HG02943 (cell line): Measurements from ENCODE around the gene CTAGE15.
A peak's percentile ranks its signal among the peaks of the same experiment; 100 is the strongest.
"Not testable (repeated sequence)": the region's sequence is repeated elsewhere in the genome, so short reads cannot be mapped to it uniquely, and the experiment has no call there.

Experiments
- ATAC-seq: cut with Tn5 transposase; IDR thresholded peaks from one replicate; pipeline ENCODE4 v1.9.1; 2021; ENCODE audit warnings: mild to moderate bottlenecking, low read depth, moderate library complexity; ENCODE audit not compliant: unreplicated experiment

The CTAGE15 gene, protein sequence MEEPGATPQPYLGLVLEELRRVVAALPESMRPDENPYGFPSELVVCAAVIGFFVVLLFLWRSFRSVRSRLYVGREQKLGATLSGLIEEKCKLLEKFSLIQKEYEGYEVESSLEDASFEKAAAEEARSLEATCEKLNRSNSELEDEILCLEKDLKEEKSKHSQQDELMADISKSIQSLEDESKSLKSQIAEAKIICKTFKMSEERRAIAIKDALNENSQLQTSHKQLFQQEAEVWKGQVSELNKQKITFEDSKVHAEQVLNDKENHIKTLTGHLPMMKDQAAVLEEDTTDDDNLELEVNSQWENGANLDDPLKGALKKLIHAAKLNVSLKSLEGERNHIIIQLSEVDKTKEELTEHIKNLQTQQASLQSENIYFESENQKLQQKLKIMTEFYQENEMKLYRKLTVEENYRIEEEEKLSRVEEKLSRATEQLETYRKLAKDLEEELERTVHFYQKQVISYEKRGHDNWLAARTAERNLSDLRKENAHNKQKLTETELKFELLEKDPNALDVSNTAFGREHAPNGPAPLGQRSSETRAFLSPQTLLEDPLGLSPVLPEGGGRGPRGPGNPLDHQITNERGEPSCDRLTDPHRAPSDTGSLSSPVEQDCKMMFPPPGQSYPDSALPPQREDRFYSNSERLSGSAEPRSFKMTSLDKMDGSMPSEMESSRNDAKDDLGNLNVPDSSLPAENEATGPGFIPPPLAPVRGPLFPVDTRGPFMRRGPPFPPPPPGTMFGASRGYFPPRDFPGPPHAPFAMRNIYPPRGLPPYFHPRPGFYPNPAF

DNA sequence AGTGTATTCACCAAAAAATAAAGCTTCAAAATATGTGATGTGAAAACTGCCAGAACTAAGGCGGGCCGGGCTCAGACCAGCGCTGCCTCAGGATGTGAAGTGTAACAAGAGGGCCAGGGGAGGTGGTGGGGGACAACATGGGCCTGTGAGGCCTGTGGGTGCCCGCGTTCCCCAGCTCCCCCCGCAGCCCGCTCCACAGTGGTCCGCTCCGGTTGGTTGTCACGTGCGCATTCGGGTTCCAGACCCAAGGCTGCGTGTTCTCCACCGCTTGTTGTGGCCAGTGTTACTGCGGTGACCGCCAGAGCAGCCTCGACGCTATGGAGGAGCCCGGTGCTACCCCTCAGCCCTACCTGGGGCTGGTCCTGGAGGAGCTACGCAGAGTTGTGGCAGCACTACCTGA is at the start of gene CTAGE15:
Gene CTAGE15, plus strand, starts transcription at position 301 of the 400 bp plus-strand sequence. Its CDS starts 17 bp downstream, at position 318.
- ATAC-seq = not testable (repeated sequence)

DNA sequence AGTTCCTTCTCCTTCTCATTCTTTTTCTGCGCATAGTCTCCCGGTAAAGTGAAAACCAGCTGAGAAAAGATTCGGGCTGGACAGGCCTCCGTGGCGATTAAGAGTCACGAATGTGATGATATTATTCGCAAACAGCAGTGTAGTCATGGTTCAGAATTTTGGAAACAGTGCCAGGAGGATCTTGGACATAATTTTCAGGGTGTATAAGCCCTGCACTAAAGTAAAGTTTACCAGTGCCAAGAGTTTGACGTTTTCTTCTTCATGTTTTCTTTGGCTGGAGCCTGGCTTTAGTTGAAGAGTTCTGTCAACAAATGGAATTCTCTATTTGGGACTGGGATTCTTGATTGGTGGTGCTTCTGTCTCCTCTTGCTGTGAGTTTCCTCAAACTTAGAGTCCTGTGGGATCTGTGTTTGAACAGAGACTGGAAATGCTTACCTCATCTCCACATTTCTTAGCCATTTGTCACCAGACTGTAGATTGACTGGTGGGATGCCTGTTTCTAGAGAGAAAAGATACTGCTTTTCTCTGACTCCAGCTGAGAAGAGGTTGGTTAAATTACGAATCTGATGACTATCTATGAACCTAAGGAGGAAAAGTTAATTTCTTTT is 49.2 kb upstream of the CTAGE15 start:
- ATAC-seq = not testable (repeated sequence)

DNA sequence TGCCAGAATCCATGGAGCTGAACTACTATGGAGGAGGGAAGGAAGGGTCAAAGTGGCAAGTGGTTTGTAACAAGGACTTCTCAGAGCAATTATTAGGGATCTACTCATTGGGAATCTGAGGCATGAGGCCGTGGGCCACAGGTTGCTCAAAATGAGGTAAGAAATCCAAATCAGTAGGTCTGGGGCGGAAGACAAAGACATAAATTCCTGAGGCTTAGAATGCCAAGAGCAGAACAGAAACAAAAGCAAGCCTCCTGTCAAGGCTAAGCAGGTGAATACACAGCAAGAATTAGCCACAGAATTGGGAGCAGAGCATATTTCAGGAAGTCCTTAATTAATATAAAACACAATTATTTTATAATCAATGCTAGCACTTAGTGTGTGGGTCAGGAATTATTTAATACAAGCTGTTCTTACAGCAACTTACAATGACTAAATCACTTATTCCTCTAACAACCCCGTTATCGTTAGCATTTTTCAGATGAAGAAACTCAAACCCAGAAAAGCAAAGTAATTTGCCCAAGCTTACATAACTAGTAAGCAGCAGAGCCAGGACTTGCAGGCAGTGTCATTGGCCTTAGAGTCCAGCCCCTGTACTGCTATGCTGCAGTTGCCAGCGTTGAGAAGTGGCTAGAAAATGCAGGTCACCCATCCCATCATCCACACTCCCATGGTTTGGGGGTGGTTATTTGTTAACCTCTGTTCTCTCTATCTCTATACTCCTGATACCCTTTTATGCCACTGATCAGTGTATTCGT is 40.3 kb upstream of the CTAGE15 start:
- not testable (repeated sequence) for ATAC-seq

DNA sequence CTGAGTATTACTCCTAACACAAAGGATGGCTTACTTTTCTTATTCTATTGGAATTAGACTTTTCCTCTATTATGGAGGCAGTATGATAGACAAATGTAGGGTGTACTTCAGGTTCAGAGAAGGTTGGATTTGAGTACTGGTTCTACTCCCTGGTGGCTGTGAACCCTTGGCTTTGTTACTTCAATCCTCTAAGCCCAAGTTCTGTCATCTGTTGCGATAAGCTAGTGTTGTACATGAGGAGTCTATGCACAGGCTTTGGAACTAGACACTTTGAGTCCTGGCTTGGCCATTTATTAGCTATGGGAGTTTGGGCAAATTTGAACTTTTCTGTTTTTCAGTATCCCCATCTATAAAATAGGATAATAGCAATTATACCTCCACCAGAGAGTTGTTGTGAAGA is 39.7 kb upstream of the CTAGE15 start:
- not testable (repeated sequence) for ATAC-seq

DNA sequence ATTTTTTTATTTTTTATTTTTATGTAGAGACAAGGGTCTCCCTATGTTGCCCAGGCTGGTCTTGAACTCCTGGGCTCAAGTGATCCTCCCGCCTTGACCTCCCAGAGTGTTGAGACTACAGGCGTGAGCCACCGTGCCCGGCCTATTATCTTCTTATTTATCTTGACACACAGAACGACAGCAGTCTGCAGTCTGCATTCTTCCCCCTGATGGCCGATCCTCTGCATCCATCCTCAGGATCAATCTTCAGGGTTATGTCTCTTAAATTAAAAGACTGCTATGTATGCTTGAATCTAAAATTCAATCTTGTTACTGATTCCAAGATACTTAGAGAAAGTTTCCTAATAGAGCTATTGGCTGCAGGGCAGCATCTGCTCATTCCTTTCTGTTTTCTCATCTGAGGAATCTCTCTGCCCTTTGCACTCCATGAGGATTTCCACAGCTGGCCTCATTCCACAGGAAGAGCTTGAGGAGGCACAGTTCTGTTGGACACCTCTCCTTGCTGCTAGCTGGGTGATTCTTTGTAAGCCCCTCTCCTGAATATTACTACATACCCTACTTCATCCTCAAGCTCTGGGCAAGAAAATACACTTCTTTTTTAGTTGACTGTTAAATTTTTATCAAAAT is 38.3 kb upstream of the CTAGE15 start:
- ATAC-seq = not testable (repeated sequence)

DNA sequence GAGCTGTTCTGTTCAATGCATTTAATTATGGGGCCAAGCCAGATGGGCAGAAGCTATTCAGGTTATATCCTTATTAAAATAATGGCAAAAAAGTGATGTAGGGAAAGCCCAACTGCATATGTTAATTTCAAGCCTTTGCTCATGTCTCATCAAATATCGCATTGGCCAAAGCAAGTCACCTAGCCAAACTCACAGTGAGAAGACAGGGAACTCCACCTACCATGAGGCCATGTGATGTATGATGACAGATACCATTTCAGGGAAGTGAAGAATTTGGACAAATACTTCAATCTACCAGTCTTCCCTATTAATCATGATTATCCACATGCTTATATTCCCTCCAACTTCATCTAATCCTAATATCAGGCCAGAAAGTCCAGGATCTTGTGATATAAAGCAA is 35.2 kb upstream of the CTAGE15 start:
- ATAC-seq = not testable (repeated sequence)

DNA sequence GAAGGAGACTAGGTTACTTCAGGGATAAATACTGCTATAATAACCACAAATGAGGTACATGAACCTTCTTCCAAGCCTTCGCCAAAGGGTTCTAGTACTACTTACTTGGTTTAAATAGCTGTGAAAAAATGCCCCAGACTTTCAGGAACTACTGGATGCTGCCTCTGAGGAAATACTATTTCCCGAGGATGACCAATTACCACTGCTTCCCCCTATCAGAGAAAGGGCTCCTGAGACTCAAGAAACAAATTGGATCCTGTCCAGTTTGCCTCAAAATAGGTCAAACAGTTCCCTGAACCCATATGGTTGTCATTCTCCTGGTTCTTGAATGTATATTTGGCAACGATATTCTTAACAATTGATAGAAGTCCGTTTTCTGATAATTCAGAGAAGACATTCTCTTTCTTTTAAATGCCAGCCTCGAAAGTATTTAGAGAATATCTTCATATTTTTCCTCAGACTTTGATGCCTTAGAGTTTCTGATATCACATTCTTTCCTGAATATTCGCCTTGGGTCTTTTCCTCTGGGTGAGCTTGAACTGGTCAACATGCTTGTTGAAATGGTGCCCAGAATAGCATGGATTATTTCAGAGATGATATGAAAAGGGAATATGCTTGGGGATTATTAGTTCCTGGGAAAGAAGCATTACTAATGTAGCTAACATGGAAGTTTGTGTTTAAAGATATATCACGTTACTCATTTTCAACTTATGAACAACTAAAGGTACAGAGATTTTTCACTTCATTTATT is 28.1 kb upstream of the CTAGE15 start:
- not testable (repeated sequence) for ATAC-seq

DNA sequence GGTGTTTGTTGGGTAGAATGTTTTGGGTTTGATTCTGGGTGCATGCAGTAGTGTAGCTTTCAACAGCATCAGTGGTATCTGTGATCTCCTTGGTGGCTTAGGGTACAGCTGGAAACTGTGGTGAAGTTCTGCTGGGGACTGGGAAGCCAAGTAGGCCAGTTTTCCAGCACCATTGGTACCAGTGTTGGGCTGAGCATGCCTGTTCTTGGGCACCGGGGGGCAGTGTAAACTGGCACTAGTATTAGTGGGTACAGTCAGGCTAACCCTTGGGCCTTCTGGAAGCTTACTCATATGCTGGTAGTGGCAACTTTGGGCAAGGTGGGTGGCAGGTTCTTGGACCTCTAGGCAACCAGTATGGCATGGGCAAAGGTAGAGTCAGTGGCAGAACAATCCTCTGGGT is 15.6 kb upstream of the CTAGE15 start:
- ATAC-seq = not testable (repeated sequence)

DNA sequence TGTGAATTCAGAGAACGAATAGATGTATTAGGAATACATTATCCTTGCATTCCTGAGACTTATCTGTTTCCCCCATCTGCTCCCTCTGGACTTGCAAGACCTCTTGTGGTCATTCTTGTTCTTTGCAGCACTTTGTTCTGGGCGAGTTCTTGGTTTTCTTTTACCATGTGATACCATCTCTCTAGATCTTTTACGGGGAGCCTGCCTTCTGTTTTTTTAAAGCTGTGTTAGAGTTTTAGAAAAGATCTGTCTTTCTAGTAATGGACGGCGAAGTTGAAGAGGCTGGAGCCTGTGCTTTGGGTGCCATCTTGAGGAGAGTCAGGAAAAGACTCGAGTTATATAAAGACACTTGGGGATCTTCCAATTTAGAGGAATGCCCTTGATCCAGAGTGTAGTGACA is 8.3 kb upstream of the CTAGE15 start:
- ATAC-seq = not testable (repeated sequence)

DNA sequence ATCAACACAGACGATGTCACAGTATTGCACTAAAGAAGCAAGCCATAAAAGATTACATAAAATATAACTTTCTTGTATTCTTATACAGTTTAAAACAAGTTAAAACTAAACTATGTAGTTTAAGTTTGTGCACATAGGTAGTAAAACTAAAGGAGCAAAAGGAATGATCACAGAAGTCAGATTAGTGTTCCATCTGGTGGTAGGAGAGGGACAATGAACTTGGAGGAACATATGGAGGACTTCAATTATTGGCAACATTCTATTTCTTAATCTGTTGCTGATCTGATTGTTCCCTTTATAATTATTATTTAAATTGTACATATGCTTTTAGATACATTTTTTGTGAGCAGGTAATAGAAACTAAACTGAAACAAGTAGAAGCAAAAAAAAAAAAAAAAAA is 5.6 kb upstream of the CTAGE15 start:
- not testable (repeated sequence) for ATAC-seq

DNA sequence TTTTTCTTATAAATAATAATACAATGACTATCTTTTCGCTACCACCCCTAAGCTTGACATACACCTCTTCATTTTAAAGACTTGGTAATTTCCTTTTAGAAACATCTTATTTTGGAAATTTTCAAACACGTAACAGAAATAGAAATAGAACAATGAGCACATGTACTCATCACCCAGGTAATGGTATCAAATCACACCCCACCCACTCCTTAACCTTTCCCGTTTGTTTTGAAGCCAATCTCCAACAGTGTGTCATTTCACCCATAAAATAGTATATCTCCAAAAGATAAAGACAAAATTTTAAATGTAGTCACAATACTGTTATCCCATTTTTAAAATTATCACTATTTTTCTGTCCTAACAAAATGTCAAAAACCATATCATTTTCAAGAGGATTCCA is 16.6 kb downstream of the CTAGE15 start:
- not testable (repeated sequence) for ATAC-seq

DNA sequence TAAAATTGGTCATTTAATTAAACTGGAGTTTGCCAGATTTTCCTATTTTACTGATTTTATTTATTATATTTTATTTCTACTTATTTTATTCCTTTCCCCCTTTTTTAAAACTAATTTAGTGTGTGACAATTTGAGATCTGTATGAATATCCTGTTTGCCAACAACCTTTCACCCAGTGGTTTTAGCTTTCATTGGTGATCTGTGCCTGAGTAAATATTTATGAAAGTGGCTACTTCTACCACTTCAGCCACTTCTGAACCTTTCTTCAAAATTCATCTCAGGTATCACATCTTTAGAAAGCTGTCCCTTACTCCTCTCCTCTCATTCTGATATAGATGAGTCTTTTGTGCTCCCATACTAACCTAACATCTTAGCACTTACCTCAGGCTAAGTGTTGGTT is 18.3 kb downstream of the CTAGE15 start:
- not testable (repeated sequence) for ATAC-seq

DNA sequence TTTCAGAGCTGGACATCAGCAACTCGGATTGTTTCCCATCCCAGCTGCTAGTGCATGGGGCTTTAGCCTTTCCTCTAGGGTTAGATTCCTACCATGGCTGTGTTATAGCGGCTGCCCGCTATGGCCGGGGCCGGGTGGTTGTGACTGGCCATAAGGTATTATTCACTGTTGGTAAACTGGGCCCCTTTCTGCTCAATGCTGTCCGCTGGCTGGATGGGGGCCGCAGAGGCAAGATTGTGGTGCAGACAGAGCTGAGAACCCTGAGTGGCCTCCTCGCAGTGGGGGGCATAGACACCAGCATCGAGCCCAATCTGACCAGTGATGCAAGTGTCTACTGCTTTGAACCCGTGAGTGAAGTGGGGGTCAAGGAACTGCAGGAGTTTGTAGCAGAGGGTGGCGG is 26.5 kb downstream of the CTAGE15 start:
- ATAC-seq = not testable (repeated sequence)

DNA sequence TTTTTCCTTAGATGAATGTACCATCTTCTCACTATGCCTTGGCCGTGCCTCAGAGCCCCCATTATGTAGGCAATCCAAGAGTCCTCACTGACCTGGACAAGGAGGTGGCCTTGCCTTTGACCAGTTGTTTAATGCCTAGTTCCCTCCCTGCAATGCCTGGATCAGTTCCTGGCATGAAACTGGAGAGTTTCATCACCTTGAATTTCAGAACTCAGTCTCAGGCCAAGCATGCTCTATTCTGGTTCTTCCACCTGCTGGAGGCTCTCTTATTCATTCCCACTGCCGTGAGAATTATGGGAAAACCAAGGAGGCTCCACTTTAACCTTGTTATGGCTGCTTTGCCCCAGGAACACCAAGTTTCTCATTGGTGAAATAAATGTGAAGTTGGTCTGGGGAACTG is 31.9 kb downstream of the CTAGE15 start:
- ATAC-seq = not testable (repeated sequence)

DNA sequence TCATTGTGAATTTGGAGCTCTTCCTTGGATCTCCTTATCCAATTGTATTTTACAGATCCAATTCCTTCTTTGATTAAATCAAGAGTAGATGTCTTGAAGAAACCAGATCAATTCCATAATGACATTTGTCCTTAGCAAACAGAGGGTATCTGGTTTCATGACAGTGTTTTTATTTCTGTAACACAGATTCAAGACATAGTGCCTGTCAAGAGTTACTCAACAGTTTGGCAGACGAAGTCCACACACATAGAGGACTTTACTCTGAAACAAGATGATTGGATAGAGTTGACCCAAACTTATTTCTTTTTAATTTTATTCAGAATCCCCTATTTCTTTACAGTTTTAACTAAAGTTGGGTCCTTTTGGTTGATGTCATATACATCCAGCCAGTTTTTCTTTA is 34.5 kb downstream of the CTAGE15 start:
- not testable (repeated sequence) for ATAC-seq

DNA sequence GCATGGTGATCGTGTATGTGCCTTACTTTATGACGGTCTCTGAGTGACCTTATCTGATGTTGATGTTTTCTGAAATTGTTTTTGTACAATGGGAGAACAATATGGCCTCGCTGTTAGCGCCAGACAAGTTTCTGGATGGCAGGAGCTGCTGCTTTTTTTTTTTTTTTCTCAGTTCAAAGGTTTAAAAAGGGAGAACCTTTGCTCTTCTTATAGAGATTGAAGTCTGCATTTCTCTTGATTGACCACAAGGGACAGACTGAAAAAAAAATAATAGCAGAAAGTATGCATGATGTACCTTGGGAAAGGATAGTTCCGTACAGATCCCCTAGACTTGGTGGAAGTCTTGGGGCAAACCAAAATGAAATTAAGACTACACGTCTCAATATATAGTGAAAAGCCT is 43.9 kb downstream of the CTAGE15 start:
- ATAC-seq = not testable (repeated sequence)

DNA sequence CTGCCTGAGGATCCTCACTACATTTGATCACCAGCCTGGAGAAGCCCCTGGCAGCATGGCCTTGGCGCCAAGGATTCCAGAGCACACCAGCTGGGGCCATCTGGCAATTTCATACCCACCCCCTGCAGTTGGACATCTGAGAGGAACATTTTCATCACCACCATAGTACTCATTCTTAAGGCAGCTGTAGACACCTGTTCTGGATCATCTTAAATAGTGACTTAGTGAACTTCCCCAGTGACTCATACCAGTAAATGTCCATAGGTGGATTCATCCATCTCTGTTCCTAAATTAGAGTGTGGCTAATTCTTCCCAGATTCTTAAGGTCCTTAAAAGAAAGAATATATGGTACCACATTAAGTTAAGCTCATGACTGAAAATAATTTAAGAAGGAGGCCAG is 45.6 kb downstream of the CTAGE15 start:
- not testable (repeated sequence) for ATAC-seq

DNA sequence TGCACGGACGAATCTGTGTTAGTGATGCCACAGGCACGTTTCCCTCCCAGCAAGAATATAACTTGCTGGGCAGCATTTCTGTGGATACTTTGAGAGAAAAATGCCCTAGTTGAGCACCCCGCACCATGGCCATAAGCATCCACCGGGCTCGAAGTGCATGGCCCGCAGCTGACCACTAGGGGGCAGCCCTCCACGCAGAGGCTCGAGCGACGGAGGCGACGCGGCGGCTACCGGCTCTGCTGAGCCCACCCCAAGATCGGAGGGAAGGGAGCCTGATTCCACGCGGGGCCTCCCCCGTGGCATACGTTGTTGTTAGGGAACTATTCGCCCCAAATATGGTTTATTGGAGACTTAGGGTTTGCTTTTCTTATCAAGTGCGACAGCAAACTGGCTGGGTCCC is 48.5 kb downstream of the CTAGE15 start:
- peak; percentile 17 for ATAC-seq

DNA sequence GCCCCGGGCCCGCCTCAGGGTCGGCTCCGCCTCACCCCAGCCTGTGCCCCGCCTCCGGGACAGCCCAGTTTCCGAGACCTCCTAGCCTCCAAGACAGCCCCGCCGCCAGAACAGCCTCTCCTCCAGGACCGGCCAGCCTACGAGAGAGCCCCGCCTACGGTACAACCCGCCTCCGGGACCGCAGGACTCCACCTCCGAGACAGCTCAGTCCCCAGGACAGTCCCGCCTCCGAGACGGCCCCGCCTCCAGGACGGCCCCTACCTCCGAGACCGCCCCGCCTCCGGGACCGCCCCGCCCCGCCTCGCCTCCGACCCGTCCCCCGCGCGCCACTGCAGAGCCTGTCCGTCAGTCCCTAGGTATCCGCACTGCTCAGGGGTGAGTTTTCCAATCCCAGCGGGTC is 49.0 kb downstream of the CTAGE15 start, which contains the start of gene TCAF2:
Gene TCAF2, plus strand, starts transcription at position 329 of the 400 bp plus-strand sequence.
- ATAC-seq = peak; percentile 93
